Measurements from ENCODE around the gene PRR19.

DNA sequence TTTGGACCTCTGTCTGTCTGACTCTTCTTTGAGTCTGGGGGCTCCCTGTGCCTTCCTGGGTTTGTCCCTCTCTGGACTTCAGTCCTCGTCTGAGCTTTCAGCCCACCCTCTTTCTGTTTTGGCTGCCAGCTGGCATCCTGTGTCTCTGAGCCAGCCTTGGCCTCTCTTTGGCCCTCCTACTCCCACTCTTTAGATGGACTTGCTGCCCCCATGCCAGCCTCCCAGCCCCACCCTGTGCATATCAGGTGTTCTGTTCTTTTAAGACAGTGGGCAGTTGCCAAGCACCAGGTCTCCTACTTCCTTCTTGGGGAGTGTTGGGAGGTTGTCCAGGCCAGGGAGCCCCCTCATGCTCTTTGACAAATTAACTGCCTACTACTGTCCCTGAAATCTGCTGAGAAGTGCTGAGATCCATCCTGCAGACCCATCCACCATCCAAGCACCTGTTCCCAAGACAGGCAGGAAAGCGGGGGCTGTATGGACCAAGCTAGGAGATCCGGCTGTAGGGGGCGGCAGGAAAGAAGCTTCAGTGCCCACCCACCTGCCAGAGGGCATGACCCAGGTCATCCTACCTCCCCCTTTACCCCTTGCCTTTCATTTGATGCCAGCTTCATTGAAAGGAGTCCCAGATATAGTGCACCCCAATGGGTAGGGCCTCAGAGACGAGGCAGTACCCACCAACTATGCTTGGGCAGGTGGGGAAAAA is 23.3 kb upstream of the PRR19 start:
- TF ChIP-seq POLR2AphosphoS5 (IDR thresholded peaks at IDR 0.05) (no peak), POLR2A (IDR thresholded peaks at IDR 0.05) (no peak), EP300 (IDR thresholded peaks at IDR 0.05) (no peak)
- TF ChIP-seq, protein P1, sequence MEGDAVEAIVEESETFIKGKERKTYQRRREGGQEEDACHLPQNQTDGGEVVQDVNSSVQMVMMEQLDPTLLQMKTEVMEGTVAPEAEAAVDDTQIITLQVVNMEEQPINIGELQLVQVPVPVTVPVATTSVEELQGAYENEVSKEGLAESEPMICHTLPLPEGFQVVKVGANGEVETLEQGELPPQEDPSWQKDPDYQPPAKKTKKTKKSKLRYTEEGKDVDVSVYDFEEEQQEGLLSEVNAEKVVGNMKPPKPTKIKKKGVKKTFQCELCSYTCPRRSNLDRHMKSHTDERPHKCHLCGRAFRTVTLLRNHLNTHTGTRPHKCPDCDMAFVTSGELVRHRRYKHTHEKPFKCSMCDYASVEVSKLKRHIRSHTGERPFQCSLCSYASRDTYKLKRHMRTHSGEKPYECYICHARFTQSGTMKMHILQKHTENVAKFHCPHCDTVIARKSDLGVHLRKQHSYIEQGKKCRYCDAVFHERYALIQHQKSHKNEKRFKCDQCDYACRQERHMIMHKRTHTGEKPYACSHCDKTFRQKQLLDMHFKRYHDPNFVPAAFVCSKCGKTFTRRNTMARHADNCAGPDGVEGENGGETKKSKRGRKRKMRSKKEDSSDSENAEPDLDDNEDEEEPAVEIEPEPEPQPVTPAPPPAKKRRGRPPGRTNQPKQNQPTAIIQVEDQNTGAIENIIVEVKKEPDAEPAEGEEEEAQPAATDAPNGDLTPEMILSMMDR (IDR thresholded peaks at IDR 0.05): no peak

All from suprapubic skin (tissue), 4 donors.